Omental fat pad (tissue), 4 donors: ENCODE results near the gene QSOX1. TPM values are rescaled to one million over a fixed set of nuclear protein-coding genes. Genes with fewer than 3 reads are reported as not detected.

Experiments
- ATAC-seq: fragments of 150-250 bp; one replicate; pipeline ENCODE4 v1.9.1; 2016; ENCODE audit warnings: mild to moderate bottlenecking, moderate library complexity; ENCODE audit not compliant: low FRiP score
- DNase-seq: peaks from one replicate; pipeline ENCODE4 v3.0.0-alpha.2; 2019; ENCODE audit warnings: low spot score
- CTCF ChIP-seq, 3 donors: fragments of 450-650 bp; IDR thresholded peaks; one replicate each; pipeline ENCODE4 v1.5.1; 2016 to 2017; ENCODE audit warnings: antibody characterized with exemption in 3 of 3, mild to moderate bottlenecking in 3 of 3, moderate library complexity in 2 of 3
- total RNA-seq, 4 donors: library from RNA; depleted of rRNA; stranded (reverse); fragments of >200 nt; gene quantifications; one replicate each; pipeline ENCODE4 v1.1.0, GENCODE V29; 2016

QSOX1 gene
- total RNA-seq, 4 donors from 2014 or later = 90.1 to 130 (median 98.4) TPM

- DNase-seq = no peak
- no peak for ATAC-seq
- TF ChIP-seq CTCF (IDR thresholded peaks at IDR 0.05) = no peak
Measured at GRCh38 chr1:180169640-180170195, 15.0 kb downstream of the QSOX1 start.

GRCh38 chr1:180170546-180171151 is 16.0 kb downstream of the QSOX1 start:
- TF ChIP-seq CTCF (IDR thresholded peaks at IDR 0.05) = no peak
- no peak for DNase-seq
- no peak for ATAC-seq

- TF ChIP-seq CTCF (IDR thresholded peaks at IDR 0.05) = no peak
- ATAC-seq (no peak), DNase-seq (no peak)
Measured at GRCh38 chr1:180171691-180172090, 17.0 kb downstream of the QSOX1 start.

GRCh38 chr1:180173451-180173850 is 18.8 kb downstream of the QSOX1 start:
- no peak for TF ChIP-seq CTCF (IDR thresholded peaks at IDR 0.05)
- ATAC-seq = no peak
- DNase-seq = no peak

GRCh38 chr1:180173952-180174351 is 19.3 kb downstream of the QSOX1 start:
- TF ChIP-seq CTCF (IDR thresholded peaks at IDR 0.05) = no peak
- no peak for DNase-seq

GRCh38 chr1:180175291-180175690 is 20.6 kb downstream of the QSOX1 start:
- no peak for ATAC-seq
- no peak for TF ChIP-seq CTCF (IDR thresholded peaks at IDR 0.05)
- no peak for DNase-seq

More at GRCh38 chr1:180173952-180174351, 19.3 kb downstream of the QSOX1 start:
- no peak for ATAC-seq

- DNase-seq = no peak
- no peak for TF ChIP-seq CTCF (IDR thresholded peaks at IDR 0.05)
- no peak for ATAC-seq
Measured at GRCh38 chr1:180175806-180176205, 21.1 kb downstream of the QSOX1 start.
